ENCODE results near the gene KRT84.

Gene KRT84

GRCh38 chr12:52382854-52383253, 2.6 kb downstream of the KRT84 start:
- TF ChIP-seq, protein P1, sequence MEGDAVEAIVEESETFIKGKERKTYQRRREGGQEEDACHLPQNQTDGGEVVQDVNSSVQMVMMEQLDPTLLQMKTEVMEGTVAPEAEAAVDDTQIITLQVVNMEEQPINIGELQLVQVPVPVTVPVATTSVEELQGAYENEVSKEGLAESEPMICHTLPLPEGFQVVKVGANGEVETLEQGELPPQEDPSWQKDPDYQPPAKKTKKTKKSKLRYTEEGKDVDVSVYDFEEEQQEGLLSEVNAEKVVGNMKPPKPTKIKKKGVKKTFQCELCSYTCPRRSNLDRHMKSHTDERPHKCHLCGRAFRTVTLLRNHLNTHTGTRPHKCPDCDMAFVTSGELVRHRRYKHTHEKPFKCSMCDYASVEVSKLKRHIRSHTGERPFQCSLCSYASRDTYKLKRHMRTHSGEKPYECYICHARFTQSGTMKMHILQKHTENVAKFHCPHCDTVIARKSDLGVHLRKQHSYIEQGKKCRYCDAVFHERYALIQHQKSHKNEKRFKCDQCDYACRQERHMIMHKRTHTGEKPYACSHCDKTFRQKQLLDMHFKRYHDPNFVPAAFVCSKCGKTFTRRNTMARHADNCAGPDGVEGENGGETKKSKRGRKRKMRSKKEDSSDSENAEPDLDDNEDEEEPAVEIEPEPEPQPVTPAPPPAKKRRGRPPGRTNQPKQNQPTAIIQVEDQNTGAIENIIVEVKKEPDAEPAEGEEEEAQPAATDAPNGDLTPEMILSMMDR (IDR thresholded peaks at IDR 0.05; ENCODE audit: low read depth, low read length): no peak
- no peak overlapping the region for H3K4me3 ChIP-seq (ENCODE audit: low read depth, low read length)

DNA sequence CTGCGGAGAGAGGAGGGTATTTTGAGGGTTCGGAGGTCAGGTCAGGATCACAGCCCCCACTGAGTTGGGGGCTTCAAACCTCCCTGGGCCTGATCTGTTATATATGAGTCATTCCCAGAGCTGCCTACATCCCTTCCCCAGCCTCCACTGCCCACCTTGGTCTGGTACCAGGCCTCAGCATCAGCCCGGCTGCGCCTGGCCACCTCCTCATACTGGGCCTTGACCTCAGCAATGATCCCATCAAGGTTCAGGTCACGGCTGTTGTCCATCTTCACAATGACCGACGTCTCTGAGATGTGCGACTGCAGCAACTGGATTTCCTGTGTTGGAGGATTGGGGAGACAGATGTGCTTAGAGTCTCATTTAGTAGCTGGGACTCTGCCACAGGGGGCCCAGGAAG, 4.2 kb downstream of the KRT84 start:
- TF ChIP-seq, protein P1 (IDR thresholded peaks at IDR 0.05; ENCODE audit: low read depth, low read length): no peak
- H3K4me3 ChIP-seq (ENCODE audit: low read depth, low read length): no peak overlapping the region

GRCh38 chr12:52380271-52380694, 5.2 kb downstream of the KRT84 start:
- H3K4me3 ChIP-seq (ENCODE audit: low read depth, low read length): no peak overlapping the region

GRCh38 chr12:52379536-52379935, 5.9 kb downstream of the KRT84 start:
- H3K4me3 ChIP-seq (ENCODE audit: low read depth, low read length): no peak overlapping the region
- TF ChIP-seq, protein P1 (IDR thresholded peaks at IDR 0.05; ENCODE audit: low read depth, low read length): no peak

More at GRCh38 chr12:52380271-52380694, 5.2 kb downstream of the KRT84 start:
- TF ChIP-seq, protein P1 (IDR thresholded peaks at IDR 0.05; ENCODE audit: low read depth, low read length): 0 out of 2 replicates have a peak, but pooled peaks have one; percentile 42

- no peak overlapping the region for H3K4me3 ChIP-seq (ENCODE audit: low read depth, low read length)
- TF ChIP-seq, protein P1 (IDR thresholded peaks at IDR 0.05; ENCODE audit: low read depth, low read length): no peak
Measured at GRCh38 chr12:52378091-52378490, 7.4 kb downstream of the KRT84 start.

DNA sequence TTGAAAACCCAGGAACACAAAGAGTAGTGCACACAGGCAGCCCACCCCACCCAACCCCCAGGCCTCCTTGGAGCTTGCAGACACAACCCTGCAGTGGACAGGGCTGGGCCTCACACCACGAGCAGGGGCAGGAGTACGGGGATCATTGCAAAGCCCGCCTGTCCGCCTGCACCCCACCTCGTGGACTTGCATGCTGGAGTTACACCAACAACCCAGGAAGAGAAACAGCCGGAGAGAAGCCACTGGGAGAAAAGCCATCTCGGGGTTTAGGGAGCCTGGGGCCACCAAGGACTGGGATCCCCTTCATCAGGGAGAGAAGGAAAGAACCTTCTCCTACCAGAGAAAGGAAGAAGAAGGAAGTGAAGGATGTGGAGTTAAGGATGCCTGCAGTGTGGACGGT, 8.2 kb downstream of the KRT84 start:
- H3K4me3 ChIP-seq (ENCODE audit: low read depth, low read length): no peak overlapping the region
- TF ChIP-seq, protein P1 (IDR thresholded peaks at IDR 0.05; ENCODE audit: low read depth, low read length): no peak

DNA sequence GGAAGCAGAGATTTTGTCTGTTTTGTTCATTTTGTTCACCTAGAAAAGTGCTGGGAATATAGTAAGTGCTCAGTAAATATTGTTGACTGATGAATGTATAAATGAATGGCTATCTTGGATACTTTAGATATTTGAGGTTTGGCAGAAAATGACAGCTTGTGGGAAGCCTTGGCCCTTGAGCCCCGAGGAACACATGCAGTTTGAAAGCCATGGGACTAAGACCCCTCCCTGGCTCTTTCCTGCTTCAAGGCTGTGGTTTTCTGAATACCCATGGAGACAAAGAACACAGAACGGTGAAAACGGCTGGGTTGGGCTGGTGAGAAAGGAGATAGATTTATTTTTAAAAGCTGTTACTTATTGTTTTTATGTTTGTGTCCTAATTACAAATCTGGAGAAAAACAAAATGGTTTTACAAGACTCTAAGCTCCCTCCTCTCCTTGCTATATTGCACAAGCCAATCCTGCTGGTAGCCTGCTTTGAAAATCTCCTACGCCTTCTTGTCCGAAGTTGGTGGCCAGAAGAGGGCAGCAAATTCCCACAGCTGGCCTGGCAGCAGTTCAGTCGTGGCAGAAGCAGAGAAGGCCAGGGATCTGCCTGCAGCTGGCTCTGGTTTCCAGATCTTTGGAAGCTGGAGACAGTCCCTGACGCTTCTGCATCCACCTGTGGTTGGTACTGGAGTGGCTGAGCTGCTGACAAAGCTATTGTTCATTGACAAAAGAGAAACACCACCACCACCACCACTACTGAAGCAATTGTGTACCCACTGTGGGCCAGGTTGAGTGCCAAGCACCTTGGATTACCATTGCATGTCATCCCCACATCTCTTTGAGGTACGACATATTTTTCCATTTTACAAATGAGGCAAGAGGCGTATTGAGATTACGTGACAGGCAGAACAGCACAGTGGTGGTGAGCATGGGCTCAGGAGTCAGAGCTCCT, 13.0 kb downstream of the KRT84 start:
- H3K4me3 ChIP-seq (ENCODE audit: low read depth, low read length): no peak overlapping the region
- TF ChIP-seq, protein P1 (IDR thresholded peaks at IDR 0.05; ENCODE audit: low read depth, low read length): peak; percentile 63
